Skeletal muscle tissue (tissue), 4 donors: ENCODE results near the gene IQCE. TPM values are rescaled to one million over a fixed set of nuclear protein-coding genes. Genes with fewer than 3 reads are reported as not detected.

Source experiments
- H3K27ac ChIP-seq: one replicate; pipeline ENCODE4 v1.7.0; 2013; ENCODE audit warnings: mild to moderate bottlenecking, low read depth, low read length, inconsistent platforms
- H3K27me3 ChIP-seq, 3 donors: one replicate each; pipeline ENCODE4 v1.7.0; 2013; ENCODE audit warnings: low read length in 3 of 3; ENCODE audit not compliant: control insufficient read depth in 3 of 3, insufficient read depth in 3 of 3
- H3K36me3 ChIP-seq, 3 donors: one replicate each; pipeline ENCODE4 v1.7.0; 2013; ENCODE audit warnings: low read length in 3 of 3; ENCODE audit not compliant: control insufficient read depth in 3 of 3, insufficient read depth in 3 of 3
- H3K4me1 ChIP-seq, 3 donors: one replicate each; pipeline ENCODE4 v1.7.0; 2013; ENCODE audit warnings: low read length in 3 of 3, mild to moderate bottlenecking in 3 of 3; ENCODE audit not compliant: control insufficient read depth in 3 of 3, insufficient read depth in 3 of 3
- H3K4me3 ChIP-seq, 3 donors: one replicate each; pipeline ENCODE4 v1.7.0; 2013; ENCODE audit warnings: low read length in 3 of 3
- H3K9ac ChIP-seq, 3 donors: one replicate each; pipeline ENCODE4 v1.7.0; 2013; ENCODE audit warnings: low read length in 3 of 3, mild to moderate bottlenecking in 3 of 3, moderate library complexity in 2 of 3, low read depth in 1 of 3
- H3K9me3 ChIP-seq, 3 donors: one replicate each; pipeline ENCODE4 v1.7.0; 2013; ENCODE audit warnings: low read length in 3 of 3; ENCODE audit not compliant: control insufficient read depth in 3 of 3
- total RNA-seq: library from RNA; depleted of rRNA; stranded (reverse); fragments of >200 nt; gene quantifications from one replicate; pipeline ENCODE4 v1.2.3, GENCODE V29; 2014
- donor health status: Osteomylitis.

The IQCE gene
- total RNA-seq, 1 donor from 2014 or later: 2.1 TPM

DNA sequence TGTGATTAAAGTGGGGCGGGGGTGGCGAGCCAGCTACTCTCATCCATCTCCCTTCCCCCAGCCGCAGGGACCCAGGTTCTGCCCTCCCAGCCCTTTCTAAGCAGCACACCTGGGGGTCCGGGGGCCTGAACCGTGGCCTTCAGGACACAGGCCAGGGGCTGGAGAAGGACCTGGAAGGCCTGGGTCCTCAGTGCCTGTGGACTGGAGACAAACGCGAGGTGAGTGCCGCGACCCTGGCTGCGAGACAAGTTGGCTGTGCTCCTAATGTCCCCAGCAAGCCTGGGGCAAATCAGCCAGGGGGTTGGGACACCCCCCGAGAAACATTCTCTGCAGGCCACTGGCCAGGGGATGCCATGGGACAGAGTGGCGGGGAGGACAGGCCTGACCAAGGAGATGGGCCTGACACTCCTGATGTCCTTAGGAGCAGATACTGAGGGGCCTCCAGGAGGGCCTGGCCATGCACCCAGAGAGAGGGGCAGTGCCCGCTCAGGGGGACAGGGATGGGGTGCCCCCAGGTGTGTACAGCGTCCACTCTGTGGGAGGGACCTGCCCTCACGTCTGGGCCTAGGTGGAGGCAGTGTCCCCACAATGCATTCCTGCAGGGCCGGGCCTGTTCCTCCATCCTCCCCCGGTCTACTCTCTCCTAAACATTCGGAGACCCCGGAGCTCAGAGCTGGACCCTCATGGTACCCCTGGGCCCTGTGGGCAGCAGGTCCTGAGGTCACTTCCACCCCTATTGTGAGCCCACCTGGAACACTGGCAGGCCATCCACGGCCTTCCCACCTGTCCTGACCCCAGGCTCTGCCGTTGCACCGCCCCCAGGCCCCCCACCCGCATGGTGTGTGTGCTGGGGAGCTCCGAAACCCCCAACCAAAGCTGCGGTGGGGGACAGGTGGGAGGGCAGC is 16.5 kb upstream of the IQCE start:
- Histone ChIP-seq H3K27me3 (no peaks in the 10 kb centered on the region), H3K4me3 (no peak overlapping the region), H3K4me1 (no peaks in the 10 kb centered on the region), H3K9me3 (no peaks in the 10 kb centered on the region), H3K36me3 (peaks cover 57 to 68% (median 58%) of the 10 kb centered on the region in 3 donors), H3K9ac (no peak overlapping the region), H3K27ac (no peak overlapping the region)

DNA sequence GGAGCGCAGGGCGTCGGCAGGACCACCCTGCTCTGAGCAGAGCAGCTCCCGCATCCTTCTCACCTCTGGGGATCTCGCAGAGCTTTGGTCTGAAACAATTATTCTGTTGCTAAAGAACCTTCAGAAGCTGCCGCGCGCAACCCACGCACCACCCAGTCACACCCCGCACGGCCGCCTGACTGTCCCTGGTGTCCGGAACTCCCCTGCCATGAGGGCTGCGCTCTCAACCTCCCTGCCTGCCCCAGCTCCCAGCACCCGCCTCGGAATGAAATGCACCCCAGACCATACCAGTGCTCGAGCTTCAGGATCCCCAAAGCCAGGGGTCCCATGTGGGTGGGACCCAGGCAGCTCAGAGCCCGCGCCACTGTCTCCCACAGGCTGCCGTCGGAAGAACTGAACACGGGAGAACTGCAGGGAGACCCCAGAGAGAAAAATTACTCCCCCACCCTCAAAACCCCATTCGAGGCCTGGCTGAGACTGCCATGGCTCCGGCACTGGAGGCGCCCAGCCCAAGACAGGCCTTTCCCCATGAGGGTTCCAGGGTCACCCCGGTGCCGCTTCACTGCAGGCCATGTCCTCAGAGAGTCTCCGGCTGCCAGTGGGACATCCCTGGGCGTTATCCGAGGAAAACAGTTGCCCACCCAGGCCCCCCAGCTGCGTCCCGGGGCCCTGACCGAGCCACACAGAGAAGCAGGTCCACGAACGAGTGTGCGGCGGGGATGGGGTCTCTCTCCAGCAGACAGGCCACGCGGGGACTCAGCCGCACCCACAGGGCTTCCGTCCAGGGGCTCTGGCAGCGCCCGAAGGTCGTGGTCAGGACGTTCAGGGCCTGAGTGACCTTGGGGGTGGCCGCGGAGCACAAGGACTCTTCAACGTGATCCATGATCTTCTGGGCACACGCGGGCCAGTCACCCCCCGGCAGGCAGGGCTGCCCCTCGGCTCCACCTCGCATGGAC is 15.6 kb upstream of the IQCE start:
- Histone ChIP-seq H3K4me1 (no peaks in the 10 kb centered on the region), H3K4me3 (no peak overlapping the region), H3K9me3 (no peaks in the 10 kb centered on the region), H3K9ac (no peak overlapping the region), H3K36me3 (peaks cover 59 to 66% (median 62%) of the 10 kb centered on the region in 3 donors), H3K27me3 (no peaks in the 10 kb centered on the region), H3K27ac (no peak overlapping the region)

DNA sequence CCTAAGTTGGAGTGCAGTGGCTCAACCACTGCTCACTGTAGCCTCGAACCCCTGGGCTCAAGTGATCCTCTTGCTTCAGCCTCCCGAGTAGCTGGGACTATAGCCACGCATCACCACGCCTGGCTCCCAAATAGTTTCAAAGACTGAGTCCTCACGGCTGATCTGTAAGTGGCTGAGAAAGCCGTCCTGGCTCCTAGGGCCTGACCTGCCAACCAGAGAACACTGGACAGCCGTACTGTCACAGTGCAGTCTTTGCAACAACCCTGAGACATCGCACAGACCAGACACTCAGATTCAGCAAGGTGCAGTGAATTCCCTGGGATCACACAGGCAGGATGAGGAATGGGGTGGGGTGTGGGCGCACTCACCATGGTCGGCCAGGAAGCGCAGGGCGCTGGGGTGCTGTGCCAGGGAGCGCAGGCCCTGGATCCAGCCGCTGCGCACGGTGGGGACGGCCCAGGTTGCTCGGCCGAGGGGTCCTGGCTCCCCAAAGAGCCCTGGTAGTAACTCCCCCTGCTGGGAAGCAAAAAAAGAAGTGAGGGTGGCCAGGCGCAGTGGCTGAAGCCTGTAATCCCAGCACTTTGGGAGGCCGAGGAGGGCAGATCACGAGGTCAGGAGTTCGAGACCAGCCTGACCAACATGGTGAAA is 14.1 kb upstream of the IQCE start:
- no peaks in the 10 kb centered on the region for H3K9me3 ChIP-seq
- no peak overlapping the region for H3K27ac ChIP-seq
- H3K9ac ChIP-seq: no peak overlapping the region
- peaks cover 47 to 55% (median 53%) of the 10 kb centered on the region in 3 donors for H3K36me3 ChIP-seq
- H3K4me3 ChIP-seq: no peak overlapping the region
- no peaks in the 10 kb centered on the region for H3K4me1 ChIP-seq
- H3K27me3 ChIP-seq: no peaks in the 10 kb centered on the region

DNA sequence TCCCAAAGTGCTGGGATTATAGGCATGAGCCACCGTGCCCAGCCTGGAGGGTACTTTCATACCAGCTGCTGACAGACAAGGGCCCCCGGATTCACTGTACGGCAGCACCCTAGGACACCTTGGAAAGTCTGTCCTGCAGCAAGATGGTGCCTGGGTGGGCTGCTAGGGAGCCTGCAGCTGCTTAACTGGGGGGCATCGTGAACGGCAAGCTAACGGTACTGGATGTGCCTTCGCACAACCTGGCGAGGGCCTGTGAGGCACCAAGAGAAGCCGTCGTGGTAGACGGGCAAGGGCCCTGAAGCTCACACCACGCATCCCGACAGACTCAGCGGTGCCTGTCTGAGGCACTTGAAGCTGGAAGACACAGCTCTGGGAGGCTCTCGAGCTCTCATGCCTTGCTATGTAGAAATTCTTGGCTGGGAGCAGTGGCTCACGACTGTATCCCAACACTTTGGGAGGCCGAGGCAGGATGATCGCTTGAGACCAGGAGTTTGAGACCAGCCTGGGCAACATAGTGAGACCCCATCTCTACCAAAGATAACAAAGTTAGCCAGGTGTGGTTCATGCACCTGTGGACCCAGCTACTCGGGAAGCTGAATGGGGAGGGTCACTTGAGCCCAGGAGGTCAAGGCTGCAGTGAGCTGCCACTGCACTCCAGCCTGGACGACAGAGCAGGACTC is 12.9 kb upstream of the IQCE start:
- no peak overlapping the region for H3K4me3 ChIP-seq
- peaks cover 45 to 52% (median 51%) of the 10 kb centered on the region in 3 donors for H3K36me3 ChIP-seq
- H3K9me3 ChIP-seq: no peaks in the 10 kb centered on the region
- no peaks in the 10 kb centered on the region for H3K4me1 ChIP-seq
- no peak overlapping the region for H3K9ac ChIP-seq
- no peaks in the 10 kb centered on the region for H3K27me3 ChIP-seq
- H3K27ac ChIP-seq: no peak overlapping the region

DNA sequence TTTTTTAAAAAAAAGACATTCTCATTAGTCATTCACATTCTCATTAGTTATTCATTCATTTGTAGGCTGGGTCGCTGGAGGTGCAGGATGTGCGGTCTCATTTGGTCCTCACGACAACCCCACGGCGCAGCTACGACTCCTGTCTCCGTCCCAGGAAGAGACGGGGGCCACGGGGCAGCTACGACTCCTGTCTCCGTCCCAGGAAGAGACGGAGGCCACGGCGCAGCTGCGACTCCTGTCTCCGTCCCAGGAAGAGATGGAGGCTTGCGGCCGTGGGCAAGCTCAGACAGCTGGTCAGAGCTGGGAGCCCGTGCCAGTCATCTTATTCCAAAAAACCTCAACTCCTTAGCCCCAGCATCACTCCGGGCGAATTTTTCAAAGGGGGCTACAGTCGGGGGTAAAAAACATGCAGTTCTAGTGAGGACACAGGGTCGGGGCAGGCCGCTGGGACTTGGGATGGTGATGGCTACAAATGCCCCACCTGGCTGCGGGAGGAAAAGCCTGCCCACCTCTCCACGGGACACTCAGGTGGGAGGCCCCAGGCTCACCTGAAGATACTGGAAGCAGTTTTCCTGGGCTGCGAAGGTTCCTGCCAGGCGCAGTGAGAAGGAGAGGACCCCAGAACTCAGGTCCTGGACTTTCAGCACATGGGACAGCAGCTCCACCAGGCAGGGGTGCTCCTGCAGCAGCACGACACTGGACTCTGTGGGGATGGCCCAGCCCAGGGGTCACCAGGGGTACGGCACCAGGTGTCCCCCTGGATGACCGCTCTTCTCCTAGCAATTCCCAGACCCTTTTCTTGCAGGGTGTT is 11.8 kb upstream of the IQCE start:
- Histone ChIP-seq H3K4me1 (no peaks in the 10 kb centered on the region), H3K27me3 (no peaks in the 10 kb centered on the region), H3K27ac (no peak overlapping the region), H3K9ac (no peak overlapping the region), H3K9me3 (no peaks in the 10 kb centered on the region), H3K36me3 (peaks cover 36 to 45% (median 44%) of the 10 kb centered on the region in 3 donors), H3K4me3 (no peak overlapping the region)

DNA sequence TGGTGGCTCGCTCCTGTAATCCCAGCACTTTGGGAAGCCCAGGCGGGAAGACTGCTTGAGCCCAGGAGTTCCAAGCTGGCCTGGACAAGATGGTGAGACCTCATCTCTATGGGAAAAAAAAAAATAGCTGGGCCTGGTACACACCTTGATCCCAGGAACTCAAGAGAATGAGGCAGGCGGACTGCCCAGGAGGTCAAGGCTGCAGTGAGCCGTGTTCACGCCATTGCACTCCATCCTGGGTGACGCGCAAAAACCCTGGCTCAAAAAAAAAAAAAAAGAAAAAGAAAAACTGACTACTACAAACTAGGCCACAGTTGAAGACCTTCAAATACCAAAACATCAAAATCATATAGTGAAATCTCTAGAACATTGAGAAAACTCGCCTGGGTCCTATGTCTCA is 7.4 kb upstream of the IQCE start:
- H3K27ac ChIP-seq: no peak overlapping the region
- H3K36me3 ChIP-seq: peaks cover 15 to 21% (median 19%) of the 10 kb centered on the region in 3 donors
- no peaks in the 10 kb centered on the region for H3K9me3 ChIP-seq
- H3K4me3 ChIP-seq: no peak overlapping the region
- no peak overlapping the region for H3K9ac ChIP-seq
- H3K27me3 ChIP-seq: no peaks in the 10 kb centered on the region
- peaks cover 10 to 12% (median 11%) of the 10 kb centered on the region in 3 donors for H3K4me1 ChIP-seq

DNA sequence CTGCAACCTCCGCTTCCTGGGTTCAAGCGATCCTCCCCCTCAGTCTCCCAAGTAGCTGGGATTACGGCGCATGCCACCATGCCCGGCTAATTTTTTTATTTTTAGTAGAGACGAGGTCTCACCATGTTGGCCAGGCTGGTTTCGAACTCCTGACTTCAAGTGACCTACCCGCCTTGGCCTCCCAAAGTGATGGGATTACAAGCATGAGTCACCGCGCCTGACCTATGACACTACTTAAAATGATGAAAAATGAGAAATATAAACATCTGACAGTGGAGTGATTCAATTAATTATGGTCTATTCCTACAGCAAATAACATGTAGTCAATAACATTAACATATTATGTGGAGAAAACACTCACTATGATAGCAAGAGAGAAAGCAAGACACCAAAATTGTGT is 5.7 kb upstream of the IQCE start:
- no peaks in the 10 kb centered on the region for H3K9me3 ChIP-seq
- H3K4me3 ChIP-seq: no peak overlapping the region
- H3K36me3 ChIP-seq: peaks cover 6 to 9% (median 8%) of the 10 kb centered on the region in 3 donors
- peaks cover 10 to 12% (median 11%) of the 10 kb centered on the region in 3 donors for H3K4me1 ChIP-seq
- no peaks in the 10 kb centered on the region for H3K27me3 ChIP-seq
- no peak overlapping the region for H3K27ac ChIP-seq
- H3K9ac ChIP-seq: no peak overlapping the region

DNA sequence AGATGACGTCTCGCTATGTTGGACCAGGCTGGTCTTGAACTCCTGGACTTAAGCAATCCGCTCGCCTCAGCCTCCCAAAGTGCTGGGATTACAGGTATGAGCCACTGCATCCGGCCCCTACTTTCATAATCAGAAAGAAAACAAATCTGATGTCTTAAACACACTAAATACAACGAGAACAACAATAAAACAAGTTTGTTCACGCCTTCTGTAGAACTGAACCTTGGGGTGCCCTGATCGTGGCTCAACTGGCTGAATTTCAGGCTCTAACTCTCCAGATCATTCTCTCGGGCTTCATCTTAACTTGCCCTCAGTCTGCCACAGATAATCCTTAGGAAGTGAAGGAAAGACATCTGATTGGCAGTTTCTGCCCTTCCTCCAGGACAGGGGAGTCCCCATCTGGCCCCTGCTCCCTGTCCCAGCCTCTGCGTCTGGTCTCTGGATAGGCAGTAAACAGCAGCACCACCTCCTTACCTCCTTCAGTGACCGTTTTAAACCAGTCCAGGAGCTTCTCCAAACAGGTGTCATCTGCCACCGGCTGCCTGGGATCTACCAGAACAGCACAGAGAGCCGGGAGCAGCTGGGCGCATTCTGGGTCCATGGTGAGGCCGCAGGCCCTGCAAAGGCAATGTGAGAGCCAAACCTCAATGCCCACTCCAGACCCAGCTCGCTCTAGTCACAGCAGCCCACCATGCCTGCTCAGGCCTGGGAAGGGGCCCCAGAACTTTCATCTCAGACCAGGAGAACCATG is 4.8 kb upstream of the IQCE start:
- Histone ChIP-seq H3K4me3 (peak overlapping the region; percentile 88 to 90 (median 89)), H3K9me3 (no peaks in the 10 kb centered on the region), H3K4me1 (peaks cover 12 to 17% (median 14%) of the 10 kb centered on the region in 3 donors), H3K9ac (peak overlapping the region; percentile 95 to 97 (median 96)), H3K27ac (no peak overlapping the region), H3K36me3 (peaks cover 5 to 8% (median 6%) of the 10 kb centered on the region in 3 donors), H3K27me3 (no peaks in the 10 kb centered on the region)
